ENCODE data around the gene COL1A1.

GRCh38 chr17:50185631-50186471, 15.6 kb downstream of the COL1A1 start:
- TF ChIP-seq CTCF (IDR thresholded peaks at IDR 0.05) (no peak), POLR2AphosphoS5 (IDR thresholded peaks at IDR 0.05) (no peak), POLR2A (IDR thresholded peaks at IDR 0.05; ENCODE audit: low read depth) (no peak)

Measured in esophagus muscularis mucosa (tissue), 3 donors.